Activated naive CD8-positive, alpha-beta T cell treated with anti-CD3 and anti-CD28 coated beads for 36 hours (primary cell): ENCODE data around the gene WDR87. TPM values are rescaled to one million over a fixed set of nuclear protein-coding genes. Genes with fewer than 3 reads are reported as not detected.

Source experiments
- DNase-seq: peaks from one replicate; pipeline ENCODE4 v3.0.0; 2021
- H3K27ac Mint-ChIP-seq: one replicate; pipeline ENCODE4 v1.8.0; 2022; ENCODE audit warnings: mild to moderate bottlenecking, moderate library complexity, mixed read lengths
- H3K27me3 Mint-ChIP-seq: one replicate; pipeline ENCODE4 v1.8.0; 2022; ENCODE audit warnings: mild to moderate bottlenecking, mixed read lengths
- H3K36me3 Mint-ChIP-seq: one replicate; pipeline ENCODE4 v1.8.0; 2021; ENCODE audit warnings: mild to moderate bottlenecking, mixed read lengths
- H3K4me1 Mint-ChIP-seq: one replicate; pipeline ENCODE4 v1.8.0; 2021; ENCODE audit warnings: mixed read lengths
- H3K4me3 Mint-ChIP-seq: one replicate; pipeline ENCODE4 v1.8.0; 2022; ENCODE audit warnings: mild to moderate bottlenecking, moderate library complexity, mixed read lengths
- H3K9me3 Mint-ChIP-seq: one replicate; pipeline ENCODE4 v1.8.0; 2022; ENCODE audit warnings: mixed read lengths
- total RNA-seq, 2 experiments: library from RNA; stranded (reverse); gene quantifications; one replicate each; pipeline ENCODE4 v1.2.3, GENCODE V29; 2021

The WDR87 gene
- not detected for total RNA-seq

DNA sequence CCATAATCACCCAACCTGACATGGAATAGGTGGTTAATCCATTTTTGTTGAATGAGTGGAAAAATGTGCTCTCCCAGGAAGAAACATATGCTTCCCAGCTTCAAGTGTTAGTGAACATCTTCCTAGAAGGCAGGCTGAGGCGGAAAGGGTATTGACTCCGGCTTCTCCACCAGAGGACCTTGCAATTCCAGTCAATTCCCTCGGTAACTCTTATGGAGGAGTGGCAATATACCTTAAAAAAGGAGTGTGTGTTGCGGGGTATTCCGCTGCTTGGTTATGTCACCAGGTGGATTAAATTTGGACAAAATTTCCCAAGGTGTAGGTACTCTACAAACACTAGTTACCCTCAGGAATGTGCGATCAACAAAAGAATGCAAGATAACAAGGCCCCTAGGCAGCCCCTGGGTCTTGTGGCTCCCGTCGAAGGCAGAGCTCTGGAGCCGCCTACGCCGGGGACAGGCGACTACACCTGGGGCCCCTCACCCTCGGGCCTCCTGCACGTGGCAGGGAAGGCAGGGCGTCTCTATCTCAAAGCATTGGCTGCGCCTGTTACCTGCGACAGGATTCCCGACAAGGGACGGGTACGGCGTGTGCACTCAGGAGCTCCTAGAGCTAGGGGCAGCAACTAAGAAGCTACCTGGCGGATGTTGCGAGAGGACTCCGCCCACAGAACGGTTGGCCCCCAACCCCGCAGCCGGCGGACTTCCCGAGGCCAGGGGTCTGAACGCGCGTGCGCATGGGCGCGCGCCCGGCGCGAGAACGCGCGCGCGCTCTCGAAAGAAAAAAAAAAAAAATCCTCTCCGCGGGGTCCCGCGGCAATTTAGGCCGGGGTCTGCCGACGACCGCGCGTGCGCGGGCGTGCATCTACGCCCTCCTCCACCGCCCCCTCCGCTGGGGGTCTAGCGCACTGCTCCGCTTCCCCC, at the start of gene WDR87:
WDR87 (minus strand) TSS at position 649 of the 923 bp plus-strand sequence. CDS start 8,355 bp downstream, outside the sequence.
- no peaks in the 10 kb centered on the region for H3K27me3 Mint-ChIP-seq
- H3K4me1 Mint-ChIP-seq = peaks cover 21% of the 10 kb centered on the region
- H3K27ac Mint-ChIP-seq = peak within 1 kb of the TSS; percentile 81
- DNase-seq = peak; percentile 48
- H3K4me3 Mint-ChIP-seq = peak within 1 kb of the TSS; percentile 82
- no peaks in the 10 kb centered on the region for H3K36me3 Mint-ChIP-seq
- H3K9me3 Mint-ChIP-seq = no peaks in the 10 kb centered on the region

DNA sequence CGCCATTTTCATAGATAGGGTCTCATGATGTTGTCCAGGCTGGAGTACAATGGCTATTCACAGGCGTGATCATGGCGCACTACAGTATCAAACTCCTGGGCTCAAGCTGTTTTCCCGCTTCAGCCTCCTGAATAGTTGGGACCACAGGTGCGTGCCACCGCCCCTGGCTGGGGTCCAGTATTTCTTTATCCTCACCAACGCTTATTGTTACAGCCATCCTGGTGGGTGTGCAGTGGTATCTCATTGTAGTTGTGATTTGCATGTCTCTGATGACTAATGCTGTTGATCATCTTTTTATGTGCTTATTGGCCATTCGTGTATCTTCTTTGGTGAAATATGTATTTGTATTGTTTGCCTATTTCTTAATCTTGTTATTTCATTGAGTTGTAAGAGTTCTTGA, 49.6 kb upstream of the WDR87 start:
- H3K27me3 Mint-ChIP-seq = no peaks in the 10 kb centered on the region
- peaks cover 11% of the 10 kb centered on the region for H3K9me3 Mint-ChIP-seq
- H3K36me3 Mint-ChIP-seq = peaks cover 18% of the 10 kb centered on the region
- no peak overlapping the region for H3K27ac Mint-ChIP-seq
- peaks cover 5% of the 10 kb centered on the region for H3K4me1 Mint-ChIP-seq
- no peak overlapping the region for H3K4me3 Mint-ChIP-seq
- no peak for DNase-seq

DNA sequence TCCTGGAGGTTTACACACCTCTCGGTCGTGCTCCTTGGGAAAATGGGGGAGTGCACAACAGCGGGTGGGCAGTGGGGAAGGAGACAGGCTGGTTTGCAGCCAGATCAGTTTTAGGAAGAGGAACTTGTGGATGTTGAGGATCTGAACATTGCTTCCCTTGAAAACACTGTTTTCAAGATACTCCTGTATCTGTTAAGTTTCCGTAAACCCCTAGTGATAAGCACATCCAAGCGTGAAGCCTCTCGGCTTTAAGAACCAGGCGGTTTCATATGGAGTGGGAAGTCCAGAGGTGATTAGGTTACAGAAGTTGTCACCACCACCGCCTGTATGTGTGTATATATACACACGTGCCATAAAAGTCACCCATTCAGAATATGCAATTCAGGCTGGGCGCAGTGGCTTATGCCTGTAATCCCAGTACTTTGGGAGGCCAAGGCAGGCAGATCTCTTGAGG, 48.1 kb upstream of the WDR87 start:
- Mint-ChIP-seq H3K36me3 (peaks cover 23% of the 10 kb centered on the region), H3K27ac (no peak overlapping the region), H3K27me3 (no peaks in the 10 kb centered on the region)

DNA sequence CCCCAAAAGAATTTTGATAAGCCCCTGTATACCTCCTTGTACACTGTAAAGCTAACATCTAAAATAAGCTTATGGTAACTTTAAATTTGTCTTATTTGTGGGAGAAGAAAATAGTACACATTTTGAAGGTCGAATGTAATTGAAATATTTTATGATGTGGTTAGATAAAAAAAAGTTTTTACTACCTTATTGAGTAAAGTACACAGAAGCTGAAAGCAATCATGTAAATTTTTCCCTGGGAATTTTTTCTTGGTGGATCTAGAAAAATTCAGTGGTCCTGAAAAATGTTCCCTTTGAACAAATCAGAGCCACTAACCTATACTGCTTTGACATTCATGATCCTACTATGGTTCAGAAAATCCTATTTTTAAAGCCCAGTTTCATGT, 47.5 kb upstream of the WDR87 start:
- no peaks in the 10 kb centered on the region for H3K27me3 Mint-ChIP-seq
- H3K4me1 Mint-ChIP-seq = no peaks in the 10 kb centered on the region
- DNase-seq = no peak
- H3K36me3 Mint-ChIP-seq = peaks cover 23% of the 10 kb centered on the region
- H3K27ac Mint-ChIP-seq = no peak overlapping the region
- H3K9me3 Mint-ChIP-seq = peaks cover 12% of the 10 kb centered on the region
- no peak overlapping the region for H3K4me3 Mint-ChIP-seq

More for the DNA sequence above, 48.1 kb upstream of the WDR87 start:
- no peak for DNase-seq
- Mint-ChIP-seq H3K4me1 (peaks cover 3% of the 10 kb centered on the region), H3K4me3 (no peak overlapping the region), H3K9me3 (peaks cover 12% of the 10 kb centered on the region)

DNA sequence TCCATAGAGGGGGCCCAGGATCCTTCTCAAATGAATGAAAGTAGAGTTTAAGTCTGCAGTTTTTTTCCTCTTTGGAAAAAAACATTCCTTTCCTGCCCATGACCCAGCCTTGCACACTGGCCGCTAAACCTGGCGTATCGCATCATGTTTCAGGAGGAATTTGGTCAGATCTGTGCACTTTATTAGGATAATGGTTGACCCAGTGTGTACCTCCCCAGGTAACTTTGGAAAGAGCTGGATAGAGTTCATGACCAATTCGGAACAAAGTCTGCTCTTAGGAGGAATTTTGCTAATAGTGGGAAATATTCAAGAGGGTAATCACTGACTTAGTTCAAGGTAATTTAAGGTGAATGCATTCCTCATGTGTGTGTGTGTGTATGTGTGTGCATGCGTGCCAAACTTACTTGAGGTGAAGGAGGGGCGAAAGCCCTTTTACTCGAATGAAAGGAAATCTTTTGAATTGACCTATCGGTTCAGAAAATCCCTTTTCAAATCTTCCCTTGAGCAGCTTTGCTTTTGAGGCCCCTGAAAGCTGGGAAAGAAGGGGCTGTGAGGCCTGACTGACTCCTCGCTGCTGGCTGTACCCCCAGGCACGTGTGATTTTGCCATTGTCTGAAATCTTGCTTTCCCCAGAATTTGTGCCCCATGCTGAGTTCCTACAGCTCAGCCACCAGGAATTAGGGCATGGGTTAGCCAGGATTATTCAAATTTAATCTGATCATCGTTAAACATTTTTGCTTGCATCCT, 47.0 kb upstream of the WDR87 start:
- Mint-ChIP-seq H3K36me3 (peaks cover 20% of the 10 kb centered on the region), H3K4me3 (no peak overlapping the region), H3K27ac (no peak overlapping the region), H3K4me1 (no peaks in the 10 kb centered on the region), H3K27me3 (no peaks in the 10 kb centered on the region), H3K9me3 (peaks cover 11% of the 10 kb centered on the region)
- no peak for DNase-seq

DNA sequence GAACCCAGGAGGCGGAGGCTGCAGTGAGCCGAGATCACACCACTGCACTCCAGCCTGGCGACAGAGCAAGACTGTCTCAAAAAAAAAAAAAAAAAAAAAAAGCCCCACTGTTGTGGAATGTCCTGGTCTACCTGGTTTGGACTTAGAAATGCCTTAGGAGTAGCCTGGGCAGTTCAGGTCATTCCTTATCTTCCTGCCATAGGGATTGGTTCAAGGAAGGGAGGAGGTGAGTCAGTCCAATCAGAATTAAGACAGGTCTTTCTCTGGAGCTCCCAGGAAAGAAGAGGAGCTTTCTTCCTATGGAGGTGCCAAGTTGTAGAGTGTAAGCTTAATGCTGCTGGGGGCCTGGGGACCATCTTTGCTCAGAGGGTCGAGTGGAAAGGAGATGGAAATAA, 45.4 kb upstream of the WDR87 start:
- peaks cover 16% of the 10 kb centered on the region for H3K36me3 Mint-ChIP-seq
- no peaks in the 10 kb centered on the region for H3K27me3 Mint-ChIP-seq
- H3K4me3 Mint-ChIP-seq = no peak overlapping the region
- H3K9me3 Mint-ChIP-seq = peaks cover 8% of the 10 kb centered on the region
- no peak for DNase-seq
- no peaks in the 10 kb centered on the region for H3K4me1 Mint-ChIP-seq
- no peak overlapping the region for H3K27ac Mint-ChIP-seq

DNA sequence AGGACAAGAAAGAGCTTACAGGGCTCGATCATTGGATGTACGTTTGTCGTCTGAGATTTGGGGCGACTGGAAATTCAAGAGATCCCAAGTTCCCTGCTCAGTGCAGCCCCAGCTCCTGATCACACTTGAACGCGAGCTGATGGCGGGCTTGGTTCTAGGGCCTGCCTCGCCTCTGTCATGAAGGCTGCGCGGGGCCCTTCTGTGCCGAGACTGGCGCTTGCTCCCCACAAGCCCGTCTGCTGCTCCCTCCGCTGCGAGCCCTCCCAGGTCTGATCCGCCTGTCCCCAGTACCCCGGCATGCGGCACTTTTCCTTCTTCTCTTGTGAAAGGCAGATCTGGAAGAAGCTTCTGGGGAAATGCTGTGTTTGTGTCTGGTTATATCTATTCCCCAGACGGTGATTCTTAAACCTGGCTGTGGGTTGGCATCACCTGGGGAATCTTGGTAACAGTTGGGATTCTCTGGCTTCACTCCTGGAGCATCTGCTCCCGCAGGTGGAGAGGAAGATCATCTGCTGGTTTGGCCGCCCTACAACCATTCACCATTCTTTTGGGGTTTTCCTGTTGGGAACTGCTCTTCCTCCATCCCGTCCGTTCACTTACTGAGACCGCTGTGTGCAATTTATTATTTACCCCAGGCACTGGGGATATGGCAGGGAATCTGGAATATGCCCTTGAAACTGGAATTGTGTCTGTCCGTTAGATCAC, 44.2 kb upstream of the WDR87 start:
- Mint-ChIP-seq H3K36me3 (peaks cover 13% of the 10 kb centered on the region), H3K27me3 (no peaks in the 10 kb centered on the region), H3K4me1 (no peaks in the 10 kb centered on the region), H3K27ac (peak overlapping the region; percentile 11), H3K4me3 (no peak overlapping the region), H3K9me3 (peaks cover 4% of the 10 kb centered on the region)
- no peak for DNase-seq

DNA sequence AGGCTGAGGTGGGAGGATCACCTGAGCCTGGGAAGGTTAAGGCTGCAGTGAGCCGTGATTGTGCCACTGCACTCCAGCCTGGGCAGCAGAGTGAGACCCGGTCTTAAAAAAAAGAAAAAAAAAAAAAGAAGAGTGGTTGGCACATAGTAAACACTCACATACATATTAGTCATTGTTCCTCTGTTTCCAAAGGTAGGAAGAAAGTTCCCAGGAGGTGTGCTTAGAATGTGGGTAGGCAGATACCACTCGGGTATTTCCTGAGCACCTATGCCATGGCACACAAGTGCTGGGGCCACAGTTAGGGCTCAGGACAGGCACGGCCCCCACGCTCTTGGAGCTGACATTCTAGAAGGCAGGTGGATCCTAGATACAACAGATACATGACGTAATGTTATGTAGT, 42.0 kb upstream of the WDR87 start:
- no peaks in the 10 kb centered on the region for H3K4me1 Mint-ChIP-seq
- H3K4me3 Mint-ChIP-seq = no peak overlapping the region
- DNase-seq = no peak
- H3K9me3 Mint-ChIP-seq = peaks cover 1% of the 10 kb centered on the region
- H3K27me3 Mint-ChIP-seq = no peaks in the 10 kb centered on the region
- H3K36me3 Mint-ChIP-seq = peaks cover 8% of the 10 kb centered on the region
- H3K27ac Mint-ChIP-seq = no peak overlapping the region

DNA sequence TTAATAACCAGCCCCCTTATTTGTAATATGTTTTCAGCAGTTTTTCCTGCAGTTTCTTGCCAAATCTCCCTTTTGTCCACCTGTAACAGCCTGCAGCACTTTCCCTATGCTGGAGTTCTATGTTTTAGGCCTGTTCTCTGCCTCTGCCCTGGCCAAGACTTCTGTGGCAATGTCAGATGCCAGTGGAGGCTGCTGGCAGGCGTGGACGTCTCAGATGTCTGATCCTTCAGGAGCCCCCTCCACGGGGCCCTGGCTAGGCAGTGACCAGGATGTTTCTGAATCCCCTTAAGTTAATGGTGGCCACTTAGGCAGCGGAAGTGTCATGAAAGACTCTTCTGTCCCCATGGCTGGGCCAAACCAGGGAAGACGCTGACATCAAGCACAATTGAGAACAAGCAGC, 41.4 kb upstream of the WDR87 start:
- Mint-ChIP-seq H3K27me3 (no peaks in the 10 kb centered on the region), H3K9me3 (peaks cover 1% of the 10 kb centered on the region), H3K4me3 (no peak overlapping the region), H3K36me3 (peaks cover 8% of the 10 kb centered on the region), H3K4me1 (no peaks in the 10 kb centered on the region), H3K27ac (no peak overlapping the region)
- DNase-seq = no peak

DNA sequence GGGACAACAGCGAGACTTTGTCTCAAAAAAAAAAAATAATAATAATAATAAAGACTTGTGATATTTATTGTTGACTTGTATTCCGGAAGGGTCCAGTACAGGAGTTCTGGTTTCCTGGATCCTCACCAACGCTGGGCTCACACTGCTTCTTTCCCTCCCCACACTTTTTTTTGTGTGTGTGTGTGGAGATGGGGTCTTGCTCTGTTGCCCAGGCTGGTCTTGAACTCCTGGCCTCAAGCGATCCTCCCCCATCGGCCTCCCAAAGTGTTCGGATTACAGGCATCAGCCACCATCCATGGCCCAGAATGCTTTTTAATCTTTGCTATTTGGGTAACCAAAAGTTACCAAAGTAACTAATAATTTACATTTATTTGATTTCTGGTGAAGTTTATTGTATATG, 39.7 kb upstream of the WDR87 start:
- DNase-seq = no peak
- H3K27me3 Mint-ChIP-seq = no peaks in the 10 kb centered on the region
- peaks cover 1% of the 10 kb centered on the region for H3K9me3 Mint-ChIP-seq
- H3K36me3 Mint-ChIP-seq = peaks cover 6% of the 10 kb centered on the region
- H3K27ac Mint-ChIP-seq = no peak overlapping the region
- no peaks in the 10 kb centered on the region for H3K4me1 Mint-ChIP-seq
- no peak overlapping the region for H3K4me3 Mint-ChIP-seq

DNA sequence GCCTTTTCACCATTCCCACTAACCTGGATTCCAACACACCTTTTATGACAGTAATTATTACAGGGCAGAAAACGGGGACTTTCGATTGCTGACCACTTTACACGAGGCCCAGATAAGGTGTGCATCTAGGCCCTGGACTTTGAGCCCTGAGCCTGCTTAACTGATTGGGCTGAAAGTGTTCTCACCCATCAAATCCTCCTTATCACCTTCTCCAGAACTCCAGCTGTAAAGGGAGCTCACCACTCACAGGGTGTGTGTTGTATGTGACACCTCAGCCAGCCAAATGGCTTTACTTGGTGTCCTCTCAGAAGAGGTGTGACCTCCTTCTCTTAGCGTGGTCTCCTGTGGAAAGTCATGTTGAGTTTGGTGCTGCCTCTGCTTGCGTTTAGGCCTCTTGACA, 37.1 kb upstream of the WDR87 start:
- Mint-ChIP-seq H3K9me3 (peaks cover 2% of the 10 kb centered on the region), H3K27ac (no peak overlapping the region), H3K27me3 (no peaks in the 10 kb centered on the region), H3K4me3 (no peak overlapping the region), H3K4me1 (no peaks in the 10 kb centered on the region), H3K36me3 (peaks cover 4% of the 10 kb centered on the region)
- no peak for DNase-seq

DNA sequence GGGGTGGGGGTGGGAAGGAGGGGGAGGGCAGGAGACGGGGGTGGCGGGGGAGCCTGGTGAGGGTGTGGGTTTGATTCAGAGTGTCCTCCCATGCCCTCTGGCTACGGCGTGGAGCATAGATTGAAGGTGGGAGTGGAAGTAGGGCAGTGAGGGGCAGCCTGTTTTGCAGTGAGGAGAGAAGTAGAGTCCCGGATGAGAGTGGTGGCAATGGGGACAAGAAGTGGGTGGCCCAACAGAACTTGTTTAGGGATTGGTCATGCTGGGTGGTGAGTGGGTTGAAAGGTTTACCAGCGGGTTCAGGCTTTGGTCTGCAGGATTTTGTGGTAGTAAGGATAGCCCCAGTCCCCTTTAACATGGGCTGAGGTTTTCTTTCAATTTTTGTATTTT, 36.1 kb upstream of the WDR87 start:
- H3K27ac Mint-ChIP-seq = no peak overlapping the region
- peaks cover 2% of the 10 kb centered on the region for H3K9me3 Mint-ChIP-seq
- DNase-seq = no peak
- H3K36me3 Mint-ChIP-seq = peaks cover 7% of the 10 kb centered on the region
- H3K4me3 Mint-ChIP-seq = no peak overlapping the region
- H3K4me1 Mint-ChIP-seq = peaks cover 4% of the 10 kb centered on the region
- no peaks in the 10 kb centered on the region for H3K27me3 Mint-ChIP-seq

DNA sequence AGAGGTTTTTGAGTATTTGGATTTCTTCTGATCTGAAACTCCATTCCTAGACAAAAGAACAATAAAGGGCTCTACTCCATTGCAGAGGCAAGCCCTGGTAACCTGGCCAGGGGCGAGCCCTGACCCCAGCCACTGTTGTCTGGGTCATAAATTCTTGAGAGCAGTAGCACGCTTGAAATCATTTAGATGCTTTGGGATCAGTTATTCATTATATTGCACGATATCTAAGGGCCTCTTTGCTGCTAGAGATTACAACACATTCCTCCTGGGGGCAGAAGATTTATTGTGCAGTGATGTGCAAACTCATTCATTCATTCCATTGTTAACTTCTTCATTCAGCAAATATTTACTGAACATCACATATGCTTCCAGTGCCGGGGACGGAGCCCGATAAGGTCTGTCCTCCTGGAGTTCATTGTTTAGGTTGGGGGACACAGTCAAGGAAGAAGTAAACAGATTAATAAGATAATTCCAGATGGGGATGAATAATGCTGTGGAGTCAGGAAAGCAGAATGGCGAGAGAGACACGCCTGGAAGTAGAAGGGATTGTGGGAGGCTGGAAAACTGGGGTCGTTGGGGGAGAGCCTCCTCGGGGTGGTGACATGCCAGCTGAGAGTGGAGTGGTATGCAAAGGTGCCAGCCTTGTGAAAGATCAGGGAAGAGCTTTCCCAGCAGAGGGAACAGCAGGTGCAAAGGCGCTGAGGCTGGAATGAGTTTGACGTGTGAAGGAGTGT, 35.6 kb upstream of the WDR87 start:
- H3K4me3 Mint-ChIP-seq = no peak overlapping the region
- peaks cover 4% of the 10 kb centered on the region for H3K4me1 Mint-ChIP-seq
- H3K27ac Mint-ChIP-seq = no peak overlapping the region
- H3K27me3 Mint-ChIP-seq = no peaks in the 10 kb centered on the region
- DNase-seq = no peak
- peaks cover 2% of the 10 kb centered on the region for H3K9me3 Mint-ChIP-seq
- H3K36me3 Mint-ChIP-seq = peaks cover 7% of the 10 kb centered on the region

DNA sequence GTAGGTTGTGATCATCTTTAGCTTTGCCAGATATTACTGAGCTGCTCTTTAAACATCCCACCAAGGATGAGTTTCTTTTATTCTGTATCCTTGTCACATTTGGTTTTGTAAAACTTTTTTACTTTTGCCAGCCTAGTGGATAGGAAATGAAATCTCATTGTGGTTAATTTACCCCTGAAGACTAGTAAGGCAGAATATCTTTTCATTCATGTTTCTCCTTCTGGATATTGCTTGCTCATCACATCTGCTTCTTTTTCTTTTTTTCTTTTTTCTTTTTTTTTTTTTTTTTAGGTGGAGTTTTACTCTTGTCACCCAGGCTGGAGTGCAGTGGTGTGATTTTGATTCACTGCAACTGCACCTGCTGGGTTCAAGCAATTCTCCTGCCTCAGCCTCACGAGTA, 32.0 kb upstream of the WDR87 start:
- Mint-ChIP-seq H3K27me3 (no peaks in the 10 kb centered on the region), H3K36me3 (peaks cover 37% of the 10 kb centered on the region), H3K9me3 (peaks cover 13% of the 10 kb centered on the region), H3K4me1 (peaks cover 4% of the 10 kb centered on the region), H3K4me3 (no peak overlapping the region), H3K27ac (no peak overlapping the region)
- DNase-seq = no peak
